ENCODE results near the gene MTCH2.

- TF ChIP-seq MXI1 (conservative IDR thresholded peaks at IDR 0.05; ENCODE audit: poor library complexity, severe bottlenecking) (no peak), CTCF (IDR thresholded peaks at IDR 0.05; ENCODE audit: poor library complexity, severe bottlenecking) (no peak), EZH2 (IDR thresholded peaks at IDR 0.05; ENCODE audit: borderline replicate concordance, insufficient read depth, low read length, poor library complexity, severe bottlenecking) (no peak), EP300 (conservative IDR thresholded peaks at IDR 0.05; ENCODE audit: poor library complexity, severe bottlenecking) (no peak), POLR2AphosphoS5 (IDR thresholded peaks at IDR 0.05) (no peak), RAD21 (conservative IDR thresholded peaks at IDR 0.05) (no peak)
These were observed 69.6 kb downstream of the MTCH2 start for GRCh38 chr11:47572715-47573255.
